Tibial artery (tissue), 4 donors: ENCODE data around the gene GRB7.
"Not testable (repeated sequence)": the region's sequence is repeated elsewhere in the genome, so short reads cannot be mapped to it uniquely, and the experiment has no call there.

ENCODE experiments used
- DNase-seq, 2 donors: peaks; one replicate each; pipeline ENCODE4 v3.0.0-alpha.2; 2019
- H3K27ac ChIP-seq, 2 donors: fragments of 200-600 bp; sonication (generic) in 1 of 2; 1 replicate in 1 of 2; 2 replicates in 1 of 2; pipeline ENCODE4 v1.5.1; 2018 to 2019; ENCODE audit warnings: mild to moderate bottlenecking in 1 of 2
- H3K27me3 ChIP-seq, 2 donors: fragments of 200-600 bp; sonication (generic) in 1 of 2; one replicate each; pipeline versions ENCODE4 v1.5.1 to v1.6.0; 2016 to 2019
- H3K36me3 ChIP-seq, 3 donors: fragments of 200-600 bp; sonication (generic) in 2 of 3; one replicate each; pipeline ENCODE4 v1.5.1; 2016 to 2019; ENCODE audit warnings: mild to moderate bottlenecking in 2 of 3
- H3K4me1 ChIP-seq, 4 donors: fragments of 200-600 bp; sonication (generic) in 2 of 4; 1 replicate in 3 of 4; 2 replicates in 1 of 4; pipeline ENCODE4 v1.5.1; 2016 to 2019
- H3K4me3 ChIP-seq, 2 donors: fragments of 200-600 bp; sonication (generic) in 1 of 2; 1 replicate in 1 of 2; 2 replicates in 1 of 2; pipeline ENCODE4 v1.5.1; 2018 to 2019; ENCODE audit warnings: mild to moderate bottlenecking in 2 of 2
- H3K9me3 ChIP-seq, 3 donors: fragments of 200-600 bp; sonication (generic) in 1 of 3; one replicate each; pipeline ENCODE4 v1.5.1; 2016 to 2019
- intact Hi-C: fragments of 100-400 bp; cut with DNase I; formaldehyde crosslinking; loops from one replicate; pipeline ENCODE4 v1.15.0; 2023; ENCODE audit warnings: low total_unique reads
- TF ChIP-seq, protein P1 (sequence below), 2 experiments: fragments of 200-600 bp in 1 of 2; fragments of 450-650 bp in 1 of 2; IDR thresholded peaks; one replicate each; pipeline ENCODE4 v1.5.1; 2017 to 2019; ENCODE audit warnings: antibody characterized with exemption in 2 of 2, mild to moderate bottlenecking in 1 of 2, moderate library complexity in 1 of 2

GRB7 gene

DNA sequence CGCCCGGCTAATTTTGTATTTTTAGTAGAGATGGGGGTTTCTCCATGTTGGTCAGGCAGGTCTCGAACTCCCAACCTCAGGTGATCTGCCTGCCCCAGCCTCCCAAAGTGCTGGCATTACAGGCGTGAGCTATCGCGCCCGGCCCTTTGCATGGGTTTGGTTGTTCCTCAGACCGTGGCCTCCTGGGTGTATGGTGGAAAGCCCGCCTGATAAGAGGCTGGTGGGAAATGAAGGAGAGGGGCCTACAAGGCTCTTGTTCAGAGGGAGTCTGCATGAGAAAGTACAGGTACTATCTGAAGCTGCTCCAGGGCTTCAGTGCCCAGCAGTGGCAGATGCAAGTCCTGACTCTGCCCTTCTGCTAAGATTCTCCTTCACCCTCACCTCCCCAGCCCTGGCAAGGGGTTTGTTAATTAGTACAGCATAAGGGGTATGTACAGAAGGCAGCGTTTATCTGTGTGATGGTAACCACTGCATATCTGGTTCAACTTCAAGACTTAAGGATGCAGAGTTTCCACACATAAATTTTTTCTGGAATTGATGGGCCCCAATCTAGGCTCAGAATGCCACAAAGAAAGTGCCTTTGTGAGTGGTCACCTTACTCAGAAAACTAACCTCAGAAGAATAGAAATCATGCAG is 24.2 kb downstream of the GRB7 start:
- TF ChIP-seq, protein P1, sequence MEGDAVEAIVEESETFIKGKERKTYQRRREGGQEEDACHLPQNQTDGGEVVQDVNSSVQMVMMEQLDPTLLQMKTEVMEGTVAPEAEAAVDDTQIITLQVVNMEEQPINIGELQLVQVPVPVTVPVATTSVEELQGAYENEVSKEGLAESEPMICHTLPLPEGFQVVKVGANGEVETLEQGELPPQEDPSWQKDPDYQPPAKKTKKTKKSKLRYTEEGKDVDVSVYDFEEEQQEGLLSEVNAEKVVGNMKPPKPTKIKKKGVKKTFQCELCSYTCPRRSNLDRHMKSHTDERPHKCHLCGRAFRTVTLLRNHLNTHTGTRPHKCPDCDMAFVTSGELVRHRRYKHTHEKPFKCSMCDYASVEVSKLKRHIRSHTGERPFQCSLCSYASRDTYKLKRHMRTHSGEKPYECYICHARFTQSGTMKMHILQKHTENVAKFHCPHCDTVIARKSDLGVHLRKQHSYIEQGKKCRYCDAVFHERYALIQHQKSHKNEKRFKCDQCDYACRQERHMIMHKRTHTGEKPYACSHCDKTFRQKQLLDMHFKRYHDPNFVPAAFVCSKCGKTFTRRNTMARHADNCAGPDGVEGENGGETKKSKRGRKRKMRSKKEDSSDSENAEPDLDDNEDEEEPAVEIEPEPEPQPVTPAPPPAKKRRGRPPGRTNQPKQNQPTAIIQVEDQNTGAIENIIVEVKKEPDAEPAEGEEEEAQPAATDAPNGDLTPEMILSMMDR (IDR thresholded peaks at IDR 0.05): no peak
- no peaks in the 10 kb centered on the region for H3K36me3 ChIP-seq
- H3K27me3 ChIP-seq: peaks cover 0 to 41% of the 10 kb centered on the region in 2 donors
- DNase-seq: no peak
- H3K27ac ChIP-seq: no peak overlapping the region
- no peak overlapping the region for H3K4me3 ChIP-seq
- H3K9me3 ChIP-seq: no peaks in the 10 kb centered on the region
- intact Hi-C loops: no loop called here
- H3K4me1 ChIP-seq: no peaks in the 10 kb centered on the region

DNA sequence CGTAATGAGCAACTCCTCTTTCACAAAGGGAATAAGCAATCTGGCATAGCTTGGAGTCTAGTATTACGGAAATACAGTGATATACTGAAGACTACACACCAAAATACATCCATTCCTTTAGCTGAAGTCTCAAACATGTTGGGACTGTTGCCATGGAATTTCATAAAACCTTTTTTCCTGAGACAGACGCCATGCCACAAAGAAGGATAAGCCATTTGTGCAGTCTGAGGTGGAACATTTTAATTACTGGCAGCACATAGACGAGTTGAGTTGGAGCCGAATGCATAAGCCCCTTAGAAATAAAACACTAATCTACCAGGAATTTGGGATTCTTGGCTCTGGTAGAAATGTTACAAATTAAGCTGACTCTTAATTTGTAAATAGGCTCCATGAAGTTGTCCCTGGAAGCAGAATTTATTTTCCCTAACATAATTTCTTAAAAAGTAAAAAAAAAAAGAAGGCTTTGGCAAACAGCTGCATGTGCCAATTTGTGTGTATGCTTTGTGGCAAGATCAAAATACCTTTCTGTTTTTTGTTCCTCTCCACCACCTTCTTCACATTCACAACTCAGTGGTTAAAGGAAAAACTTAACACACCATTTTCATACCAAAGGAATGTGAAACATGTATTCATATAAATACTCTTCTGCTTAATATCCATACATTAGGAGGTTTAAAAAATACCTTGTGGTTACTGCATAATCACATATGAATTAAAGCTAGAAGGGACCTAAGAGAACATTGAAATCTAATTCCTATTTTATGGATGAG is 25.5 kb downstream of the GRB7 start:
- TF ChIP-seq, protein P1 (IDR thresholded peaks at IDR 0.05): no peak
- no peak for DNase-seq
- no peaks in the 10 kb centered on the region for H3K36me3 ChIP-seq
- intact Hi-C loops: no loop called here
- no peak overlapping the region for H3K4me3 ChIP-seq
- H3K27me3 ChIP-seq: peaks cover 0 to 41% of the 10 kb centered on the region in 2 donors
- no peaks in the 10 kb centered on the region for H3K4me1 ChIP-seq
- no peak overlapping the region for H3K27ac ChIP-seq
- no peaks in the 10 kb centered on the region for H3K9me3 ChIP-seq

DNA sequence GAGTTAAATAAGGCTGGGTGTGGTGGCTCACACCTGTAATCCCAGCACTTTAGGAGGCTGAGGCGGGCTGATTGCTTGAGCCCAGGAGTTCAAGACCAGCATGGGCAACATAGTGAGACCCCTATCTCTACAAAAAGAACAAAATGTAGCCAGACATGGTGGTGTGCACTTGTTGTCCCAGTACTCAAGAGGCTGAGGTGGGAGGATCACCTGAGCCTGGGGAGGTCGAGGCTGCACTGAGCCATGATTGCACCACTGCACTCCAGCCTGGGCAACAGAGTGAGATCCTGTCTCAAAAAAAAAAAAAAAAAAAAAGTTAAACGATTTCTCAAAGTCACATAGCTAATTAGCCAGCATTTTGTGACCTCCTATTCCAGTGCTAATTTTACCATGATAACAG is 26.4 kb downstream of the GRB7 start:
- H3K36me3 ChIP-seq, H3K4me1 ChIP-seq, H3K4me3 ChIP-seq, DNase-seq, H3K27ac ChIP-seq, intact Hi-C loops, H3K9me3 ChIP-seq: not testable (repeated sequence)
- H3K27me3 ChIP-seq: peaks cover 0 to 41% of the 10 kb centered on the region in 2 donors

DNA sequence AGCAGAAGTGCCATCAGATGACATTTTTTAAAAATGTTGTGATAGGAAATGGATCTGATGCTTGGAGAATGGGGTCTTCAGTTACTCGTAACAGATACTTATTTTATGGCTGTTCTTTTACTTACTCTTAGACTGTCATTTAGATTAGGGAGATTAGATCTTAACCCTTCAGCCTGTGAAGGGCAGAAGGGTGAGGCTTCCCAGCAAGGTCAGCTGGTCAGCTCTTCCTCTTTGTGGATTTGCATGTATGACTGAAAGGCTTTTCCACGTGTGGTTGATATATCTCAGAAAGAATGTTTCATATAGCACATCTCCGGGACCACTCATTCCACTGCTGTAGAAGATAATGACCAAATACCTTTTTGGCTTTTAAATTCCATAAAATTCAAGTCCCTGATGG is 27.4 kb downstream of the GRB7 start:
- H3K36me3 ChIP-seq: no peaks in the 10 kb centered on the region
- no peak overlapping the region for H3K4me3 ChIP-seq
- DNase-seq: no peak
- no peaks in the 10 kb centered on the region for H3K9me3 ChIP-seq
- no peaks in the 10 kb centered on the region for H3K4me1 ChIP-seq
- H3K27ac ChIP-seq: no peak overlapping the region
- TF ChIP-seq, protein P1 (IDR thresholded peaks at IDR 0.05): no peak
- intact Hi-C loops: no loop called here
- peaks cover 0 to 41% of the 10 kb centered on the region in 2 donors for H3K27me3 ChIP-seq

DNA sequence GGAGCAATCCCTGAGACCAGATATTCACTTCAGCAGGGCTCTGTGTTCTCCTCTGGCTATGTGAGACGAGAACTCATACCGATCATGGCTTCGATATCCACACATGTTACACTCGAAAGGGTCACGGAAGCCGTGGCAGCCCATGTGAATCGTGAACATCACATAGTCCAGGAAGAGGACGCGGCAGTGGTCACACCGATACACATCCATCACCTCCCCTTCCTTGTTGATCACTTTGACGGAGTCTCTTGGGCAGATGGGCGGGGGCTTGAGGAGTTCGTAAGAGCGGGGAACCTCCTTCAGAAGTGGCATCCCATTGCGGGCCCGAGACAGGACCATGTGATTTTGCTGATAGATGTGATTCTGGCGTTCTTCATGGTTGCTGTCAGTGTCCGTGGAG is 28.0 kb downstream of the GRB7 start:
- DNase-seq: no peak
- Histone ChIP-seq H3K4me1 (no peaks in the 10 kb centered on the region), H3K27ac (no peak overlapping the region), H3K4me3 (no peak overlapping the region), H3K36me3 (no peaks in the 10 kb centered on the region), H3K9me3 (no peaks in the 10 kb centered on the region), H3K27me3 (peaks cover 0 to 35% of the 10 kb centered on the region in 2 donors)
- intact Hi-C loops: no loop called here
- TF ChIP-seq, protein P1 (IDR thresholded peaks at IDR 0.05): no peak

DNA sequence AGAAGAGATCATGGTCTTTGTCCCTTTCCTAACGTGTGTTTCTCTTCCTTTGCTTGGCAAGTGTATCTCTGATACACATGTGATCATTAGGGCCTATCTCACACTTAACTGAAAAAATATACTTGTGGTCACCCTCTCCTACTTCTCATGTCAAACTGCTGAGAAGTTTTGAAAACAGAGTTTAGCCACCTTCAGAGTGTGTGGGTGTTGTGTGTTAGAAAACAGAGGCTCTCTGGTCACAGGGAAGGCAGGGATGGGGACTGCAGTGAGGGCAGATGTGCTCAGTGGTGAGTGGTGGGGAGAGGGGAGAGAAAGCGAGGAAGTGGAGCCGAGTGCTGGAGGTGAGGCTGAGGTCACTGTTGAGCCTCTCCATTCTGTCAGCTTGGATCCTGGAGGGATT is 29.4 kb downstream of the GRB7 start:
- Histone ChIP-seq H3K27ac (no peak overlapping the region), H3K4me1 (no peaks in the 10 kb centered on the region), H3K36me3 (no peaks in the 10 kb centered on the region), H3K4me3 (no peak overlapping the region), H3K9me3 (no peaks in the 10 kb centered on the region), H3K27me3 (peaks cover 0 to 25% of the 10 kb centered on the region in 2 donors)
- TF ChIP-seq, protein P1 (IDR thresholded peaks at IDR 0.05): no peak
- intact Hi-C loops: no loop called here
- DNase-seq: no peak
